SW480 (cell line): Measurements from ENCODE around the gene LCTL.
"Not testable (repeated sequence)": the region's sequence is repeated elsewhere in the genome, so short reads cannot be mapped to it uniquely, and the experiment has no call there.

Experiments used
- DNase-seq: peaks from one replicate; pipeline ENCODE4 v3.0.0-alpha.2; 2016; ENCODE audit warnings: low spot score

Gene LCTL

GRCh38 chr15:66564136-66565041 lies 1.4 kb downstream of the LCTL start:
- no peak for DNase-seq

- DNase-seq = no peak
These were observed 2.2 kb downstream of the LCTL start for GRCh38 chr15:66563566-66564110.

GRCh38 chr15:66563126-66563525 lies 2.7 kb downstream of the LCTL start:
- no peak for DNase-seq

GRCh38 chr15:66560856-66561525 lies 4.8 kb downstream of the LCTL start:
- no peak for DNase-seq

- DNase-seq = no peak
These were observed 7.5 kb downstream of the LCTL start for GRCh38 chr15:66558271-66558670.

- no peak for DNase-seq
These were observed 10.1 kb downstream of the LCTL start for GRCh38 chr15:66555685-66556084.

- DNase-seq = no peak
These were observed 20.5 kb downstream of the LCTL start for GRCh38 chr15:66545255-66545654.

- no peak for DNase-seq
These were observed 22.9 kb downstream of the LCTL start for GRCh38 chr15:66542896-66543295.

- no peak for DNase-seq
These were observed 30.7 kb downstream of the LCTL start for GRCh38 chr15:66535056-66535455.

GRCh38 chr15:66524838-66525237 lies 41.0 kb downstream of the LCTL start:
- no peak for DNase-seq

- DNase-seq = no peak
These were observed 41.9 kb downstream of the LCTL start for GRCh38 chr15:66523926-66524325.

- peak; percentile 8 for DNase-seq
These were observed 49.9 kb downstream of the LCTL start for GRCh38 chr15:66515901-66516322.

- DNase-seq = no peak
These were observed 51.2 kb downstream of the LCTL start for GRCh38 chr15:66514586-66514985.

GRCh38 chr15:66508293-66508883 lies 57.4 kb downstream of the LCTL start:
- no peak for DNase-seq

GRCh38 chr15:66505818-66506217 lies 60.0 kb downstream of the LCTL start:
- DNase-seq = no peak

GRCh38 chr15:66505430-66505811 lies 60.4 kb downstream of the LCTL start:
- DNase-seq = no peak

- peak; percentile 91 for DNase-seq
These were observed 61.0 kb downstream of the LCTL start, which contains the start of the genes RPL4 and ZWILCH for GRCh38 chr15:66504563-66505429. TSS of gene RPL4 (minus strand) at chr15:66504855. CDS start at chr15:66504790, 65 bp downstream. TSS of gene ZWILCH (plus strand) at chr15:66505326. CDS start at chr15:66505339, 13 bp downstream.

GRCh38 chr15:66503780-66504562 lies 61.8 kb downstream of the LCTL start:
- DNase-seq = no peak

GRCh38 chr15:66503041-66503648 lies 62.7 kb downstream of the LCTL start:
- not testable (repeated sequence) for DNase-seq

GRCh38 chr15:66502491-66502890 lies 63.3 kb downstream of the LCTL start:
- no peak for DNase-seq
